NCI-H2196 treated with DMSO at 0.1 percent for 48 hours (cell line): ENCODE measurements around the gene MC5R.
"Not testable (repeated sequence)": the region's sequence is repeated elsewhere in the genome, so short reads cannot be mapped to it uniquely, and the experiment has no call there.

Experiments used
- DNase-seq: peaks from one replicate; lab custom pipeline; 2025; ENCODE audit not compliant: unreplicated experiment; lab: John Stamatoyannopoulos, UW

MC5R gene

DNA sequence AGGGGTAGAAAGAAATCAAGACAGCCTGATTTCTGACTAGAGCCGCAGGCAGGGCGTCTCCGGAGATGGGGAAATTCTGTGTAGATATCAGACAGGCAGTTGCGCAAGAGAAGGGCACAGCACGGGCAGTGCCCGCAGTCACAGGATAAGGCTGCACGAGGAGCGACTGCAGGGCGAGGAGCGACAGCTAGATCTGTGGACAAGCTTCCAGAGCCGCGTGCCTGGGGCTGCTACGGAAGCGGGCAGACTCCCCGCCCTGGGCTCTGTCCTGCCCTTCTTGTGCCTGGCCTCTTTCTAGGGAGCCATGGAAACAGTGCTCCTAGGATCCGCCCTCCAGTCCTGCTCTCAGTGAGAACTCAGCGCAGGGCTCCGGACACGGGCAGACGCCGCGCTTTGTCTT, 12.6 kb downstream of the MC5R start:
- no peak for DNase-seq

- no peak for DNase-seq
These were observed 25.8 kb downstream of the MC5R start for GRCh38 chr18:13849791-13850190.

DNA sequence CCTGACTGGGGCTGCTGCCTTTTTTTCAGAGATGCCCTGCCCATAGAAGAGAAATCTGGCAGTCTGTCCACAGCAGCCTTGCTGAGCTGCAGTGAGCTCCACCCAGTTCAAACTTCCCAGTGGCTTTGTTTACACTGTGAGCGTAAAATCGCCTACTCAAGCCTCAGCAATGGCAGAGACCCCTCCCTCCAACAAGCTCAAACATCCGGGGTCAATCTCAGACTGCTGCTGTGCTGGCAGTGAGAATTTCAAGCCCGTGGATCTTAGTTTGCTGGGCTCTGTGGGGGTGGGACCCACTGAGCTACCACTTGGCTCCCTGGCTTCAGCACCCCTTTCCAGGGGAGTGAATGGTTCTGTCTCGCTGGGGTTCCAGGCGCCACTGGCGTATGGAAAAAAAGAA, 38.9 kb downstream of the MC5R start:
- not testable (repeated sequence) for DNase-seq

GRCh38 chr18:13868501-13869271, 44.7 kb downstream of the MC5R start:
- DNase-seq: no peak

- no peak for DNase-seq
These were observed 47.8 kb downstream of the MC5R start for GRCh38 chr18:13871701-13872100.

DNA sequence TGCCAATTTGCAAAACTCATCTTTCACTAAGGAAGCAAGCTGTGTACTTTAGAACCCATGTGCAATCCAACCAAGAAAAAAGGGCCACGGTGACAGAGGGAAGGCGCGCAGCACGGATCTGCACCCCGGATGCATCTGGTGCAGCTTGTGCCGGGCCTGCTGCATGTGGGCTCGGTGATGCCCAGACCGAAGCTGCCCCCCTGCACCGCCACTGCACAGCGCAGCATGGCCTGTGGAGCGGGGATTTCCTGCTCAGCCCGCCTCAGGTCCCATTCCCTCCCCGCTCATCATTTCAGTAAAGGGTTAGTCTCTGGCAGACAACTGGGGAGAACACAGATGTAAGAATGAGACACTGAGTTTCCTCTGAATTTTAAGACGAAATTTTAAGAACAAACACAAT, 48.4 kb downstream of the MC5R start:
- DNase-seq: no peak

DNA sequence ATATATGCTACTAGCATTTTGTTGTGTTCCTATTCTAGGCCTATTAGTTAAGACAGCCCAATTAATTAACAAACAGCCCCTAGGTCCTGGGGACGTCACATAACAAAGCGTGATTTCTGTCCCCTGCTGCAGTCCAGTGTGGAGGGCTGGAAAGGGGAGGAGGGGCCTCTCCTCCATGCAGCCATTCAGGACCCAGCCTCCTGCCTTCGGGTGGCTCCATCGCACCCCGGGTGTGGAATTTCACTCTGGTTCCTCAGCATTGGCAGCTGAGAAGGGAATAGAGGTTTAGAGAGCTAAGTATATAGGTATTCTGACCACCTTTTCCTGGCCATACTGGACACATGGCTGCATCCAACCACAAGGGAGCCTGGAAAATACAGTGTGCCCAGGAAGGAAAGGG, 49.0 kb downstream of the MC5R start:
- DNase-seq: no peak

DNA sequence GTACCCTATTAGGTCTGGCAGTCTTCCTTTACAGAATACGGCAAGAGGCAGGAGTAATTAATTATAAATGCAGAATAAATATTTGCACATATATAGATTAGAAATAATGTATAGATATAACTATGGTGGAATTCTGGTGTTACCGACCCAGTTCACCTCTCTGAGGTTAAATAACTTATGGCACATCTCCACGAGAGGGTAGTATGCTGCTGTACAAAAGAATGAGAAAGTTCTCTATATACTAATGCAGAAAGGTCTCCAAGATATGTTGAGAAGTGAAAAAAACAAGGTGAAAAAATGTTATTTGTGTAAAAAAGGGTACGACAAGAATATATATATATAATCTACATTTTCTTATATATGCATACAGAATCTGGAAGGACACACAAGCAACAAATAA, 50.6 kb downstream of the MC5R start:
- no peak for DNase-seq
